ENCODE measurements around the gene MVB12B.

DNA sequence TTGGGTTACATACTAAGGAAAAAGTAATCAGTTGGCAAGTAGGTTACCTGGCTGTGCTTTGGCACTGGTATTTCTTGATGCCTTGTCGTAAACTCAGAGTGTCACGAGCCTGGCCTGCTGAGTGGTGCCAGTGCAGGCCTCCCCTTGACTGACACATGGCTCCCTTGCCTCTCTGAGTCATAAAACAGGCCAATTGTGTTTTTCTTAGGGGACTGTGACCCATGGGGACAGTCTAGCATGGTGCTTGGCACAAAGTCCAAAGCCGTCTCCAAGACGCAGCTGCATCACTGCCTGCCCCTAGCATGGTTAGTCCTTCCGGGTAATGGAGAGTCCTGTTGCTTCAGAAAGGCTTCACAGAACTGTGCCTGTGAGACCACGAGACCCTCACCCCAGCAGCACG, 132.5 kb downstream of the MVB12B start:
- no peak for TF ChIP-seq ZNF274 (IDR thresholded peaks at IDR 0.05; ENCODE audit: low read depth, low read length)
- TF ChIP-seq SUZ12 (IDR thresholded peaks at IDR 0.05; ENCODE audit: extremely low read depth, insufficient read depth, insufficient read length) = no peak
